K562 (cell line): ENCODE data around the gene ZFP92. TPM values are rescaled to one million over a fixed set of nuclear protein-coding genes. Genes with fewer than 3 reads are reported as not detected.

Source experiments
- ATAC-seq: fragments of 200-7000 bp; cut with Tn5 transposase; 3 replicates; pipeline ENCODE4 v1.9.1; 2020; ENCODE audit warnings: moderate library complexity
- BruUV-seq: library from RNA; stranded (reverse); fragments of 400-500 nt; replicated peaks from 2 replicates; lab custom pipeline; 2021; lab: Mats Ljungman, UMichigan
- CTCF ChIA-PET: fragments of 300-600 bp; formaldehyde crosslinking; extraction: SDS; loops from one replicate; lab custom pipeline; 2021; ENCODE audit warnings: low intra/inter-chr PET ratio; lab: Yijun Ruan, JAX
- POLR2A ChIA-PET: fragments of 300-600, 350-650 bp; sonication (Branson Sonifier 250); formaldehyde crosslinking; extraction: SDS; loops from one replicate; lab custom pipeline; 2021; ENCODE audit warnings: antibody characterized with exemption, inconsistent platforms; lab: Yijun Ruan, JAX
- DNase-seq, 4 experiments: peaks; one replicate each; pipeline versions ENCODE4 v3.0.0 to v3.0.0-alpha.2; 2011 to 2018; ENCODE audit warnings: low spot score in 3 of 4, mixed read lengths in 3 of 4; ENCODE audit errors: extremely low read depth in 1 of 4
- FAIRE-seq: peaks from 2 replicates; lab custom pipeline; 2011; peaks lifted over from hg19 to GRCh38; lab: Jason Lieb, UNC
- H2AFZ ChIP-seq: 2 replicates; pipeline ENCODE4 v1.6.0; 2011; ENCODE audit warnings: low read depth, low read length, control low read depth, inconsistent platforms
- H3K27ac ChIP-seq: fragments of 200-600 bp; 3 replicates; pipeline ENCODE4 v1.8.0; 2011; ENCODE audit warnings: low read depth, mild to moderate bottlenecking, control low read depth, inconsistent platforms, low read length, moderate library complexity, mixed read lengths; ENCODE audit errors: extremely low read depth
- H3K27me3 ChIP-seq, 2 experiments: fragments of 300-600 bp in 1 of 2; 2 replicates in 1 of 2; 3 replicates in 1 of 2; pipeline versions ENCODE4 v1.6.0 to v1.8.0; 2011; ENCODE audit warnings: inconsistent platforms in 2 of 2, low read length in 2 of 2, mild to moderate bottlenecking in 1 of 2, mixed read lengths in 1 of 2, moderate library complexity in 1 of 2; ENCODE audit not compliant: control insufficient read depth in 2 of 2, insufficient read depth in 2 of 2
- H3K36me3 ChIP-seq: fragments of 300-600 bp; 3 replicates; pipeline ENCODE4 v1.8.0; 2011; ENCODE audit warnings: mild to moderate bottlenecking, low read length, inconsistent platforms; ENCODE audit not compliant: control insufficient read depth, insufficient read depth
- H3K4me1 ChIP-seq, 2 experiments: fragments of 200-600 bp in 1 of 2; replicated peaks in 1 of 2; 2 replicates in 1 of 2; 3 replicates in 1 of 2; pipeline versions ENCODE4 v1.5.1 to v1.8.0; 2011; ENCODE audit warnings: inconsistent platforms in 2 of 2, low read length in 2 of 2, mild to moderate bottlenecking in 1 of 2, mixed read lengths in 1 of 2, moderate library complexity in 1 of 2; ENCODE audit not compliant: control insufficient read depth in 2 of 2, insufficient read depth in 2 of 2
- H3K4me2 ChIP-seq: 2 replicates; pipeline ENCODE4 v1.6.1; 2011; ENCODE audit warnings: low read length, control low read depth, inconsistent platforms, mixed read lengths; ENCODE audit not compliant: insufficient read depth
- H3K4me3 ChIP-seq: fragments of 200-600 bp; sonication (generic), shearing (Covaris generic); 2 replicates; pipeline ENCODE4 v1.5.1; 2016; ENCODE audit warnings: control low read depth, inconsistent platforms
- H3K79me2 ChIP-seq: fragments of 200-600 bp; 3 replicates; pipeline ENCODE4 v1.8.0; 2011; ENCODE audit warnings: low read length, inconsistent platforms; ENCODE audit not compliant: control insufficient read depth, insufficient read depth
- H3K9ac ChIP-seq, 2 experiments: 2 replicates each; pipeline versions ENCODE4 v1.6.0 to v1.6.1; 2011; ENCODE audit warnings: low read depth in 2 of 2, low read length in 2 of 2, control low read depth in 1 of 2, inconsistent platforms in 1 of 2, mild to moderate bottlenecking in 1 of 2, mixed read lengths in 1 of 2; ENCODE audit not compliant: insufficient read depth in 1 of 2
- H3K9me1 ChIP-seq: one replicate; pipeline ENCODE4 v1.6.0; 2011; ENCODE audit warnings: inconsistent platforms, mild to moderate bottlenecking, low read length, moderate library complexity; ENCODE audit not compliant: control insufficient read depth, insufficient read depth
- H3K9me3 ChIP-seq: replicated peaks from 2 replicates; pipeline ENCODE4 v1.5.1; 2011; ENCODE audit warnings: low read depth, low read length, inconsistent platforms; ENCODE audit not compliant: control insufficient read depth, insufficient read depth
- H4K20me1 ChIP-seq: replicated peaks from 2 replicates; pipeline ENCODE4 v1.6.1; 2011; ENCODE audit warnings: low read length, inconsistent platforms, mixed read lengths; ENCODE audit not compliant: control insufficient read depth, insufficient read depth
- ETV6 ChIP-seq, 3 experiments: fragments of 150-350 bp in 1 of 3; sonication (generic) in 1 of 3; formaldehyde crosslinking in 1 of 3; IDR thresholded peaks; 2 replicates each; pipeline versions ENCODE4 v1.6.1 to v1.8.0; 2014 to 2022; ENCODE audit warnings: borderline replicate concordance in 2 of 3, low read depth in 2 of 3, antibody characterized with exemption in 1 of 3, low read length in 1 of 3, mild to moderate bottlenecking in 1 of 3, missing genetic modification reagents in 1 of 3
- HLTF ChIP-seq: fragments of 450-650 bp; IDR thresholded peaks from 2 replicates; pipeline ENCODE4 v1.6.1; 2016
- NRF1 ChIP-seq, 2 experiments: fragments of 450-650 bp; IDR thresholded peaks in 1 of 2; conservative IDR thresholded peaks in 1 of 2; 2 replicates each; pipeline ENCODE4 v1.6.1; 2014; ENCODE audit warnings: mild to moderate bottlenecking in 2 of 2
- SOX6 ChIP-seq: fragments of 450-650 bp; IDR thresholded peaks from 2 replicates; pipeline ENCODE4 v1.6.1; 2014; ENCODE audit warnings: mild to moderate bottlenecking
- ZBTB1 ChIP-seq: sonication (generic); formaldehyde crosslinking; IDR thresholded peaks from 2 replicates; pipeline ENCODE4 v1.8.1; 2023; ENCODE audit warnings: missing genetic modification reagents, low read depth, mild to moderate bottlenecking, borderline replicate concordance
- ZKSCAN3 ChIP-seq: fragments of 250-450 bp; sonication (Bioruptor Pico); IDR thresholded peaks from 2 replicates; pipeline ENCODE4 v1.4.0; 2020
- WGBS: fragments of 100-300 bp; shearing (Covaris generic); methylation state at CpG from one replicate; pipeline ENCODE4 v1.1.6; 2016; ENCODE audit warnings: low coverage, mixed read lengths; ENCODE audit not compliant: insufficient coverage; ENCODE audit errors: missing lambda C conversion rate; 5-methylcytosine and 5-hydroxymethylcytosine counted together
- in situ Hi-C: fragments of 300-500 bp; cut with MboI; formaldehyde crosslinking; loops from 4 replicates; pipeline ENCODE4 v1.15.0; 2018; ENCODE audit warnings: inconsistent platforms, mixed read lengths
- intact Hi-C: fragments of 100-400 bp; cut with micrococcal nuclease; formaldehyde crosslinking; loops from 2 replicates; pipeline ENCODE4 v1.14.2; 2022
- polyA plus RNA-seq, 8 experiments: library from polyadenylated mRNA; depleted of rRNA in 4 of 8; stranded (reverse) in 5 of 8; unstranded in 3 of 8; fragments of >200 nt; fragmentation: Nextera tagmentation in 2 of 8; fragmentation: Illumina TruSeq in 1 of 8; extraction: Ambion mirVana in 2 of 8; extraction: Trizol in 1 of 8; gene quantifications; 2 replicates each; pipeline versions ENCODE4 v1.2.1 to v1.2.3, GENCODE V29; 2011 to 2014; ENCODE audit warnings: inconsistent platforms in 1 of 8, missing spikeins in 1 of 8
- total RNA-seq, 7 experiments: library from RNA; depleted of rRNA in 6 of 7; stranded (reverse); fragments of >200 nt in 6 of 7; fragmentation: Illumina TruSeq in 2 of 7; extraction: Trizol in 2 of 7; gene quantifications; 2 replicates each; pipeline versions ENCODE4 v1.2.1 to v1.2.3, GENCODE V29; 2011 to 2021; ENCODE audit warnings: low replicate concordance in 1 of 7
- TF ChIP-seq, protein P1 (sequence below): fragments of 450-650 bp; formaldehyde crosslinking; IDR thresholded peaks from 2 replicates; pipeline ENCODE4 v1.4.0; 2020; ENCODE audit warnings: mild to moderate bottlenecking, moderate library complexity
- TF ChIP-seq, protein P2 (sequence below): IDR thresholded peaks from 3 replicates; pipeline ENCODE4 v1.6.1; 2011; ENCODE audit warnings: borderline replicate concordance, mild to moderate bottlenecking, moderate library complexity; ENCODE audit not compliant: insufficient read length; ENCODE audit errors: extremely low read depth
- TF ChIP-seq, protein P3 (sequence below): fragments of 250-450 bp; sonication (Bioruptor Pico); IDR thresholded peaks from 2 replicates; pipeline ENCODE4 v1.8.0; 2021; ENCODE audit warnings: moderate library complexity, mild to moderate bottlenecking, inconsistent platforms
- TF ChIP-seq, protein P4 (sequence below): fragments of 450-650 bp; formaldehyde crosslinking; IDR thresholded peaks from 2 replicates; pipeline ENCODE4 v1.4.0; 2020; ENCODE audit warnings: mild to moderate bottlenecking, moderate library complexity
- TF ChIP-seq, protein P5 (sequence below): IDR thresholded peaks from 2 replicates; pipeline ENCODE4 v1.6.1; 2016; ENCODE audit warnings: missing genetic modification characterization, missing compliant biosample characterization

The ZFP92 gene
- total and polyA plus RNA-seq, 9 of the 15 experiments (the other 6 are each of a cell fraction or from before 2014, with no cell fraction given): 0.32 to 3.3 (median 1.8) TPM

DNA sequence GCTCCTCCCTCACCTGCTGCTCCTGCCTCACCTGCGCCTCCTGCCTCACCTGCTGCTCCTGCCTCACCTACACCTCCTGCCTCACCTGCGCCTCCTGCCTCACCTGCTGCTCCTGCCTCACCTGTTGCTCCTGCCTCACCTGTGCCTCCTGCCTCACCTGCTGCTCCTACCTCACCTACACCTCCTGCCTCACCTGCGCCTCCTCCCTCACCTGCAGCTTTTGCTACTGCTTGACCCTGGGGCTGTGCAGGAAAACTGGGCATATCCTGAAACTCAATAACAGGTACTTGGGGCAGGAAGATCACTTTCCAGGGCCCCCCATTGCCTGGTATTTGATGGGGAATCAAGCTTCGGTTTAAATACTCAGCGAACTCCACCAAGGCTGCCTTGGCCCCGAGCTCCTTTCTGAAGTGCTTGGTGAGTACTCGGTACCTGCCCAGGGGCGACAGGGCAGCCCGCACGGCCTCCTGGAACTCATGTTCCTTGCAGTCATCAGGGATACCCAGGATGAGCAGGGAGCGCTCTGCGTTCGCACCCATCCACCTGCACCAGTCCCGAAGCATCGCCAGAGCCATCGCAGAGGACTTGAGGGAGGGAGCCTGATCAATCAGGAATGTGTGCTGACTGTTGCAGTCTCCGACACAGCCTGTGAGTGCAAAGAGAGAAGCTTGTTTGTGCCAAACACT lies 12.9 kb upstream of the ZFP92 start:
- H3K4me3 ChIP-seq: no peak overlapping the region
- ATAC-seq (no peak), FAIRE-seq (no peak), DNase-seq (no peak)
- BruUV-seq: no TSS peak
- H3K27ac ChIP-seq: no peak overlapping the region
- no peaks in the 10 kb centered on the region for H3K36me3 ChIP-seq
- intact Hi-C loops (no loop called here), in situ Hi-C loops (no loop called here)
- 7% methylated on average over 12 of the region's 17 CpGs for WGBS
- peaks cover 0 to 22% of the 10 kb centered on the region in 2 experiments; a peak in 2 of 5 replicates for H3K4me1 ChIP-seq
- POLR2A ChIA-PET: interaction anchor here (0.7 to 1.1 kb wide), 3 partner anchors 17 to 160 kb away, joined by 3 to 4 read pairs (median 4); no protein-coding TSS in a partner anchor
- H3K9me1 ChIP-seq: no peaks in the 10 kb centered on the region
- CTCF ChIA-PET: no interaction called here
- no peak overlapping the region for H3K9ac ChIP-seq
- no peaks in the 10 kb centered on the region for H4K20me1 ChIP-seq
- H3K4me2 ChIP-seq: no peak overlapping the region
- no peaks in the 10 kb centered on the region for H3K9me3 ChIP-seq
- peaks cover 0 to 24% of the 10 kb centered on the region in 2 experiments; a peak in 2 of 5 replicates for H3K27me3 ChIP-seq
- no peak overlapping the region for H2AFZ ChIP-seq
- no peaks in the 10 kb centered on the region for H3K79me2 ChIP-seq
- TF ChIP-seq ETV6 (IDR thresholded peaks at IDR 0.05; ENCODE audit: borderline replicate concordance in 1 of 2, low read depth in 2 of 2, low read length in 1 of 2) (no peak), ETV6 (CRISPR knock-in tag; IDR thresholded peaks at IDR 0.05; ENCODE audit: borderline replicate concordance) (no peak), ZKSCAN3 (no peak), SOX6 (no peak), ZBTB1 (CRISPR knock-in tag) (no peak), HLTF (no peak), NRF1 (conservative IDR thresholded peaks at IDR 0.05 in 1 of 2, IDR thresholded peaks at IDR 0.05 in 1 of 2) (no peak)
- TF ChIP-seq, protein P1, sequence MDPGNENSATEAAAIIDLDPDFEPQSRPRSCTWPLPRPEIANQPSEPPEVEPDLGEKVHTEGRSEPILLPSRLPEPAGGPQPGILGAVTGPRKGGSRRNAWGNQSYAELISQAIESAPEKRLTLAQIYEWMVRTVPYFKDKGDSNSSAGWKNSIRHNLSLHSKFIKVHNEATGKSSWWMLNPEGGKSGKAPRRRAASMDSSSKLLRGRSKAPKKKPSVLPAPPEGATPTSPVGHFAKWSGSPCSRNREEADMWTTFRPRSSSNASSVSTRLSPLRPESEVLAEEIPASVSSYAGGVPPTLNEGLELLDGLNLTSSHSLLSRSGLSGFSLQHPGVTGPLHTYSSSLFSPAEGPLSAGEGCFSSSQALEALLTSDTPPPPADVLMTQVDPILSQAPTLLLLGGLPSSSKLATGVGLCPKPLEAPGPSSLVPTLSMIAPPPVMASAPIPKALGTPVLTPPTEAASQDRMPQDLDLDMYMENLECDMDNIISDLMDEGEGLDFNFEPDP (CRISPR knock-in tag): no peak
- TF ChIP-seq, protein P2, sequence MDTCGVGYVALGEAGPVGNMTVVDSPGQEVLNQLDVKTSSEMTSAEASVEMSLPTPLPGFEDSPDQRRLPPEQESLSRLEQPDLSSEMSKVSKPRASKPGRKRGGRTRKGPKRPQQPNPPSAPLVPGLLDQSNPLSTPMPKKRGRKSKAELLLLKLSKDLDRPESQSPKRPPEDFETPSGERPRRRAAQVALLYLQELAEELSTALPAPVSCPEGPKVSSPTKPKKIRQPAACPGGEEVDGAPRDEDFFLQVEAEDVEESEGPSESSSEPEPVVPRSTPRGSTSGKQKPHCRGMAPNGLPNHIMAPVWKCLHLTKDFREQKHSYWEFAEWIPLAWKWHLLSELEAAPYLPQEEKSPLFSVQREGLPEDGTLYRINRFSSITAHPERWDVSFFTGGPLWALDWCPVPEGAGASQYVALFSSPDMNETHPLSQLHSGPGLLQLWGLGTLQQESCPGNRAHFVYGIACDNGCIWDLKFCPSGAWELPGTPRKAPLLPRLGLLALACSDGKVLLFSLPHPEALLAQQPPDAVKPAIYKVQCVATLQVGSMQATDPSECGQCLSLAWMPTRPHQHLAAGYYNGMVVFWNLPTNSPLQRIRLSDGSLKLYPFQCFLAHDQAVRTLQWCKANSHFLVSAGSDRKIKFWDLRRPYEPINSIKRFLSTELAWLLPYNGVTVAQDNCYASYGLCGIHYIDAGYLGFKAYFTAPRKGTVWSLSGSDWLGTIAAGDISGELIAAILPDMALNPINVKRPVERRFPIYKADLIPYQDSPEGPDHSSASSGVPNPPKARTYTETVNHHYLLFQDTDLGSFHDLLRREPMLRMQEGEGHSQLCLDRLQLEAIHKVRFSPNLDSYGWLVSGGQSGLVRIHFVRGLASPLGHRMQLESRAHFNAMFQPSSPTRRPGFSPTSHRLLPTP: no peak
- TF ChIP-seq, protein P3, sequence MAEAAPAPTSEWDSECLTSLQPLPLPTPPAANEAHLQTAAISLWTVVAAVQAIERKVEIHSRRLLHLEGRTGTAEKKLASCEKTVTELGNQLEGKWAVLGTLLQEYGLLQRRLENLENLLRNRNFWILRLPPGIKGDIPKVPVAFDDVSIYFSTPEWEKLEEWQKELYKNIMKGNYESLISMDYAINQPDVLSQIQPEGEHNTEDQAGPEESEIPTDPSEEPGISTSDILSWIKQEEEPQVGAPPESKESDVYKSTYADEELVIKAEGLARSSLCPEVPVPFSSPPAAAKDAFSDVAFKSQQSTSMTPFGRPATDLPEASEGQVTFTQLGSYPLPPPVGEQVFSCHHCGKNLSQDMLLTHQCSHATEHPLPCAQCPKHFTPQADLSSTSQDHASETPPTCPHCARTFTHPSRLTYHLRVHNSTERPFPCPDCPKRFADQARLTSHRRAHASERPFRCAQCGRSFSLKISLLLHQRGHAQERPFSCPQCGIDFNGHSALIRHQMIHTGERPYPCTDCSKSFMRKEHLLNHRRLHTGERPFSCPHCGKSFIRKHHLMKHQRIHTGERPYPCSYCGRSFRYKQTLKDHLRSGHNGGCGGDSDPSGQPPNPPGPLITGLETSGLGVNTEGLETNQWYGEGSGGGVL: no peak
- TF ChIP-seq, protein P4, sequence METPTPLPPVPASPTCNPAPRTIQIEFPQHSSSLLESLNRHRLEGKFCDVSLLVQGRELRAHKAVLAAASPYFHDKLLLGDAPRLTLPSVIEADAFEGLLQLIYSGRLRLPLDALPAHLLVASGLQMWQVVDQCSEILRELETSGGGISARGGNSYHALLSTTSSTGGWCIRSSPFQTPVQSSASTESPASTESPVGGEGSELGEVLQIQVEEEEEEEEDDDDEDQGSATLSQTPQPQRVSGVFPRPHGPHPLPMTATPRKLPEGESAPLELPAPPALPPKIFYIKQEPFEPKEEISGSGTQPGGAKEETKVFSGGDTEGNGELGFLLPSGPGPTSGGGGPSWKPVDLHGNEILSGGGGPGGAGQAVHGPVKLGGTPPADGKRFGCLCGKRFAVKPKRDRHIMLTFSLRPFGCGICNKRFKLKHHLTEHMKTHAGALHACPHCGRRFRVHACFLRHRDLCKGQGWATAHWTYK: no peak
- TF ChIP-seq, protein P5, sequence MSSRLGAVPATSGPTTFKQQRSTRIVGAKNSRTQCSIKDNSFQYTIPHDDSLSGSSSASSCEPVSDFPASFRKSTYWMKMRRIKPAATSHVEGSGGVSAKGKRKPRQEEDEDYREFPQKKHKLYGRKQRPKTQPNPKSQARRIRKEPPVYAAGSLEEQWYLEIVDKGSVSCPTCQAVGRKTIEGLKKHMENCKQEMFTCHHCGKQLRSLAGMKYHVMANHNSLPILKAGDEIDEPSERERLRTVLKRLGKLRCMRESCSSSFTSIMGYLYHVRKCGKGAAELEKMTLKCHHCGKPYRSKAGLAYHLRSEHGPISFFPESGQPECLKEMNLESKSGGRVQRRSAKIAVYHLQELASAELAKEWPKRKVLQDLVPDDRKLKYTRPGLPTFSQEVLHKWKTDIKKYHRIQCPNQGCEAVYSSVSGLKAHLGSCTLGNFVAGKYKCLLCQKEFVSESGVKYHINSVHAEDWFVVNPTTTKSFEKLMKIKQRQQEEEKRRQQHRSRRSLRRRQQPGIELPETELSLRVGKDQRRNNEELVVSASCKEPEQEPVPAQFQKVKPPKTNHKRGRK (tag): no peak
